SKM-1 (cell line): Measurements from ENCODE around the gene TRIM34.
A peak's percentile ranks its signal among the peaks of the same experiment; 100 is the strongest.
"Not testable (repeated sequence)": the region's sequence is repeated elsewhere in the genome, so short reads cannot be mapped to it uniquely, and the experiment has no call there.

ENCODE experiments used
- DNase-seq: peaks from one replicate; lab custom pipeline; 2025; ENCODE audit not compliant: unreplicated experiment; lab: John Stamatoyannopoulos, UW

TRIM34 gene

DNA sequence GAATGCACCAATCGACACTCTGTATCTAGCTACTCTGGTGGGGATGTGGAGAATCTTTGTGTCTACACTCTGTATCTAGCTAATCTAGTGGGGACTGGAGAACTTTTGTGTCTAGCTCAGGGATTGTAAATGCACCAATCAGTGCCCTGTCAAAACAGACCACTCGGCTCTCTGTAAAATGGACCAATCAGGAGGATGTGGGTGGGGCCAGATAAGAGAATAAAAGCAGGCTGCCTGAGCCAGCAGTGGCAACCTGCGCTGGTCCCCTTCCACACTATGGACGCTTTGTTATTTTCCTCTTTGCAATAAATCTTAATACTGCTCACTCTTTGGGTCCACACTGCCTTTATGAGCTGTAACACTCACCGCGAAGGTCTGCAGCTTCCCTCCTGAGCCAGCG is 58.8 kb downstream of the TRIM34 start:
- not testable (repeated sequence) for DNase-seq

DNA sequence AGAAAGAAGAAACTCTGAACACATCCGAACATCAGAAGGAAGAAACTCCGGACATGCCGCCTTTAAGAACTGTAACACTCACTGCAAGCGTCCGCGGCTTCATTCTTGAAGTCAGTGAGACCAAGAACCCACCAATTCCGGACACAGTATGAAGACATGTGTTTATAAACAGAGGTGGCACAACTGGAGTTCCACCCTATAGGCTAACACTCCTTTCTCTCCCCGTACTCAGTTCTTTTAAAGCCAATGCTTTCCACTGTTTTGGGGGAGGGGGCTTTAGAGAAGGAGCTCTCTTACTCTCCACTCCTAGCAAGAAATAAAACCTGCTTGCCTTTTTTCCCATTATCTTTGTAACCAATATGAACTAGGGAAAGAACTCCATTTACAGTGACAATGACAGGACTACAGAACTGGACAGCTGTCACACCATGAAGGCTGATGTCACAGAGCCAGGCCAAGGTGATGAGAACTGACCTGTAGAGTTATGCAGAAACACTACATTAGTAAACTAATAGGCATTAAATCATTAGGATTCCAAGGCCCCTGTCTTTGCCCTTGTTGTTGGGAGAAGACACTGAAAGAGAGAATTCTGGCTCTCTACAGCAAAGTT is 59.3 kb downstream of the TRIM34 start:
- no peak for DNase-seq

DNA sequence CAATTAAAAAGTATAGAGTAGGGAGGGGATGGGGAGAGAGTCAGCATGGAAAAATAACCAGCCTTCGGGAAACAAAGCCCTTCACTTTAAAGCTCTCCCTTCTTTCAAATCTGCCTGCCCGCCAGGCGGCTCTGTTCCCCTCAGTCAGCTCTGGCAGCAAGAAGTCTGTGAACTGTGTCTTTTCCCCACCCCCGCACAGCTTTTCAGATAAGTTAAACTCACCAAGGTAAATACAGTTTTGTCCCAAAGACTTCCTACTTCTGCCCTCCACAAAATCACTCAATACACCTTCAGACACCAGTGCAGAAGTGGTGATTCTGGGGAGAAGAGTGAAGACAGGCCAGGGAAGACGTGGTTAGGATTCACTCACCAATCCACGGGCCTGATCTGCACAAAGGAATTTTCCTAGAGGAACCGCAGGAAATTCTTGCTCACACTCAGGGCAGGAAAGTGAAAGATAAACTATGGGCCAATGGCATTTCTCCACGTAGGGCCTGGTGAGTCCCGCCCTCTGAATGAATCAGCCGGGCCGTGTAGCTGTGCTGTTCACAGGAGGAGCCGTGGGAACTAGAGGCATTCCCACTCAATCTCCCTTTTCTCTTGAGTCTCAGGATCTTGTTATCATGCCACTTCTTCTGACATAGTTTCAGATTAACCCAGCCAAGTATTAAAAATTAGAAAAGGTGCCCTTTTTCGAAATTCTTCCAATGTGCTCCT is 60.0 kb downstream of the TRIM34 start, which contains the start of gene TRIM5:
TSS of gene TRIM5 (minus strand) at position 429 of the 717 bp plus-strand sequence. CDS start 4,897 bp downstream, outside the sequence.
- DNase-seq = peak; percentile 63

DNA sequence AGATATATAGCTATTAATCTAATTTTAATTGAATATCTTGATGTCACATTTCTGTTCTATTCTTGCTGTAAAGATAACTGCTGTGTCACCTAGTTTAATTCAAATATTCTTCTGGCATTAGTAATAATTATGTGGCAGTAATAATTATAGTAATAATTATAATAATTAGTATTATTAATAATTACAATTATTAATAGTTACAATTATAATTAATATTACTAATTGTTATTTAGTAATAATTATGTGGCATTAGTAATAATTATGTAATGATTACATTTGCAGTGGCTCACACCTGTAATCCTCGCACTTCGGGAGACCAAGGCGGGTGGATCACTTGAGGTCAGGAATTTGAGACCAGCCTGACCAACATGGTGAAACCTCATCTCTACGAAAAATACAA is 61.6 kb downstream of the TRIM34 start:
- DNase-seq = no peak

DNA sequence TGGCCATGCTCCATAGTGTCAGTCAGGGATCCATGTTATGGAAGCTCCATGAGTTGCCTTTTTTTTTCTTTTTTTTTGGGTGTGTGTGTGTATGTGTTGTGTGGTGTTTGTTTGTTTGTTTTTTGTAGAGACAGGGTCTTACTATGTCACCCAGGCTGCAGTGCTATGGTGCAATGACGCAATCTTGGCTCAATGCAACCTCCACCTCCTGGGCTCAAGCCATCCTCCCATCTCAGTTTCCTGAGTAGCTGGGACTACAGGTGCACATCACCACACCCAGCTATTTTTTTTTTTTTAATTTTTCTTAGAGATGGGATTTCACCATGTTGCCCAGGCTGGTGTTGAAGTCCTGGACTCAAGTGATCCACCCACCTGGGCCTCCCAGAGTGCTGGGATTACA is 63.7 kb downstream of the TRIM34 start:
- no peak for DNase-seq

DNA sequence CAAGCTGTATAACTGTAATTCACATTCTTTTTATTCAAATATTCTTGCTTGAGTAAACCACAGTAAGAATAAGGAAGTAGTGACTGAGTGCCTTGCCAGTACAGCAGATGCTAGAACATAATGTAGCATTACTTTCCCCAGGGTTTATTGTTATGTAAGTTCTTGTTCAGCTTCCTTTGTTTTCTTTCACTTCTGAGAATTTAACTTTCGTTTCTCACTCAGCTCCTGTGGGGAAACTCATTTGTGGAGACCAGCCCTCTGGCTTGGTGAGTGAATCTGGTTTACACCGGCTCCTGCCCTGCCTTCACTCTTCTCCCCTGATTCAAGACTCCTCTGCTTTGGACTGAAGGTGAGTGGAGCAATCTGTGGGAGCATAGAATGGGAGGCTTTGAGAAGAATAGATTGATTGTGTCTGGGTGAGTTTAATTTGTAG is 64.8 kb downstream of the TRIM34 start, which contains the start of gene TRIM22:
TSS of gene TRIM22 (plus strand) at position 240 of the 433 bp plus-strand sequence. CDS start 6,443 bp downstream, outside the sequence.
- DNase-seq = peak; percentile 95

DNA sequence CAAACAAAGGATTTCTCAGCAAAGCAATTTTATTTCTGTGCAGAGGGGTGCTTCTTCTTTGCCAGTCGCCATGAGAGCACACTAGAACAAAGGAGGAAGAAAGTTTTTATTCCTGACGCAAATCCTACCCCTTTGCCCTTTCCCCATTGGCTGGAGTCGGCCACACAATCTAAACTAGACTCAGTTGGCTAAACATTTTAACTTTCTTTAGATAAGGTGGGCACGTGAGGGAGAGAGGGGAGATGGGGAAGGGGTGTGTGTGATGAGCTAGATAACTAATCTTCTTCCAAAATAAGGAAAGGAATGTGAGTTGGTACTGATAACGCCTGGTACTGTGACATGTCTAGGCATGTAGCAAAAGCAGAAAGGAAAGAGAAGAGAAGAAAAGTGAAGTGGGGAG is 65.4 kb downstream of the TRIM34 start:
- no peak for DNase-seq

DNA sequence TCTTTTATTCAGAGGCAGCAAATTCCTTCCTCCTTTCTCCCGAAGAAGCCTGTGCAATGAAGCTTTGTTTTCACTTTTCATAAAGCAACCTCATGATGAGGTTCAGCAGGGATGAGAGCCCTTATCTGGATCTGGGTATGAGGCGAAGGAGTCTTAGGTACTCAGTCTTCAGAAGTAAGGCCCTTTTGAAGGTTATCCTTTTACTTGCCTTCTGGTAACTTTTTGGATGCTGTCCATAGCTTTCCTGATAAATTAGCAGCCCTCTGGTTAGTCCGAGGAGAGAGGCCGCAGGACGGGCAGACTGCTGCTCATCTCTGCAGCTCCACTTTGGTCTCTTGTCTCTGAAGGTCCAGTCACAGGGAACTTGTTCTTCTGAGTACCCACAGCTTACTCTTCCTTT is 65.9 kb downstream of the TRIM34 start:
- no peak for DNase-seq

DNA sequence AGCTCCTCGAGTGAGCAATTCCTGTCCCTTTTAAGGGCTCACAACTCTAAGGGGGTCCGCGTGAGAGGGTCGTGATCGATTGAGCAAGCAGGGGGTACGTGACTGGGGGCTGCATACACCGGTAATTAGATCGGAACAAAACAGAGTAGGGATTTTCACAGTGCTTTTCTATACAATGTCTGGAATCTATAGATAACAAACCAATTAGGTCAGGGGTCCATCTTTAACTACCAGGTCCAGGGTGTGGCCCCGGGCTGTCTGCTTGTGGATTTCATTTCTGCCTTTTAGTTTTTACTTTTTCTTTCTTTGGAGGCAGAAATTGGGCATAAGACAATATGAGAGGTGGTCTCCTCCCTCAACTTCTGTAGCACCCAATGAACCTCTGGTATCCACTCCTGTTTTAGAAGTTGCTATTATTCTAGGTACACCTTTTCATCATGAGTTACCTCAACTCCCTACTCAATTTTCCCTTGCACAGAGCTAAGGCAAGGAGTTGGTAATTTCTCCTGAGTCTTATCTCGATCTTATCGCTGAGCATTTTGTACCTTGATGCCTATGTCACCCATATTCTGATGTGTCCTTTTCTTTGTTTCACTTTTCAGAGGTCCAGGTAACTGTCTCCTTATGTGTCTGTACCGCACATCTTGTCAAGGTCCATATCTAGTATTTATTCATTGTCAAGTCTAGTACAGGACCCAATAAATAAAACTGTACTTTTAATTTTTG is 66.6 kb downstream of the TRIM34 start:
- DNase-seq = not testable (repeated sequence)

DNA sequence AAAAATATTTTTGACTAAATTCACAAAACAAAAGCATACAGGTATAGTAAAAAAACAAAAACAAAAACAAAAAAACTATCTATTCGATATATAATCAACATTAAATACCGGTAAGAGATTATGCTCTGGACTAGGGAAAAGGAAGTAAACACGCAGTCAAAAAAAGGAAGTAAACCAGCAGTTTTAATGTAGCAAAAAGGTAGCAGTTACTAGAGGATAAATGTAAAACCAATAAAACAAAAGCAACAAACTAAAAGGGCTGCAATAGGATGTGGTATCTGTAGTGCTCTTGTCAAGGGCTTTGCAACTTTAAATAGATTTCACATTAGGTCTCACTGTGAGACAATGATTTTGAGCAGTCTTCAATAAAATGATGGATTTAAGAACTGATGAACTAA is 67.2 kb downstream of the TRIM34 start:
- no peak for DNase-seq
